Endothelial cell of umbilical vein (primary cell): ENCODE results near the gene ZNF485.

ENCODE experiments used
- CTCF ChIP-seq, 2 donors: IDR thresholded peaks; 1 replicate in 1 of 2; 2 replicates in 1 of 2; pipeline ENCODE4 v1.5.1; 2011; ENCODE audit warnings: low read length in 2 of 2, mild to moderate bottlenecking in 2 of 2, moderate library complexity in 2 of 2, control low read depth in 1 of 2, inconsistent platforms in 1 of 2, low read depth in 1 of 2; ENCODE audit not compliant: insufficient read depth in 1 of 2; ENCODE audit errors: extremely low read depth in 1 of 2
- EZH2 ChIP-seq: IDR thresholded peaks from 2 replicates; pipeline ENCODE4 v1.6.1; 2012; ENCODE audit warnings: borderline replicate concordance, low read depth, mild to moderate bottlenecking, moderate library complexity, low read length, inconsistent platforms; ENCODE audit not compliant: severe bottlenecking
- FOS ChIP-seq: IDR thresholded peaks from 2 replicates; pipeline ENCODE4 v1.6.1; 2011; ENCODE audit warnings: mild to moderate bottlenecking, low read length, moderate library complexity, borderline replicate concordance; ENCODE audit not compliant: insufficient read depth
- GATA2 ChIP-seq: IDR thresholded peaks from 2 replicates; pipeline ENCODE4 v1.7.0; 2011; ENCODE audit warnings: low read depth, mild to moderate bottlenecking, moderate library complexity, mixed read lengths, low read length; ENCODE audit not compliant: insufficient read length, insufficient read depth
- JUN ChIP-seq: IDR thresholded peaks from 2 replicates; pipeline ENCODE4 v1.6.1; 2011; ENCODE audit warnings: borderline replicate concordance, low read depth; ENCODE audit not compliant: insufficient read length, insufficient read depth
- MAX ChIP-seq: IDR thresholded peaks from 2 replicates; pipeline ENCODE4 v1.6.1; 2011; ENCODE audit not compliant: insufficient read depth, insufficient read length
- MYC ChIP-seq: IDR thresholded peaks from one replicate; pipeline ENCODE4 v1.6.1; 2011; ENCODE audit warnings: mild to moderate bottlenecking, low read depth, low read length
- POLR2A ChIP-seq: IDR thresholded peaks from 2 replicates; pipeline ENCODE4 v1.6.1; 2012; ENCODE audit warnings: low read depth, mild to moderate bottlenecking, control low read depth, low read length
- POLR2AphosphoS5 ChIP-seq: IDR thresholded peaks from 2 replicates; pipeline ENCODE4 v1.6.1; 2012; ENCODE audit warnings: low read depth, mild to moderate bottlenecking, control low read depth, low read length, moderate library complexity; ENCODE audit not compliant: insufficient read depth

DNA sequence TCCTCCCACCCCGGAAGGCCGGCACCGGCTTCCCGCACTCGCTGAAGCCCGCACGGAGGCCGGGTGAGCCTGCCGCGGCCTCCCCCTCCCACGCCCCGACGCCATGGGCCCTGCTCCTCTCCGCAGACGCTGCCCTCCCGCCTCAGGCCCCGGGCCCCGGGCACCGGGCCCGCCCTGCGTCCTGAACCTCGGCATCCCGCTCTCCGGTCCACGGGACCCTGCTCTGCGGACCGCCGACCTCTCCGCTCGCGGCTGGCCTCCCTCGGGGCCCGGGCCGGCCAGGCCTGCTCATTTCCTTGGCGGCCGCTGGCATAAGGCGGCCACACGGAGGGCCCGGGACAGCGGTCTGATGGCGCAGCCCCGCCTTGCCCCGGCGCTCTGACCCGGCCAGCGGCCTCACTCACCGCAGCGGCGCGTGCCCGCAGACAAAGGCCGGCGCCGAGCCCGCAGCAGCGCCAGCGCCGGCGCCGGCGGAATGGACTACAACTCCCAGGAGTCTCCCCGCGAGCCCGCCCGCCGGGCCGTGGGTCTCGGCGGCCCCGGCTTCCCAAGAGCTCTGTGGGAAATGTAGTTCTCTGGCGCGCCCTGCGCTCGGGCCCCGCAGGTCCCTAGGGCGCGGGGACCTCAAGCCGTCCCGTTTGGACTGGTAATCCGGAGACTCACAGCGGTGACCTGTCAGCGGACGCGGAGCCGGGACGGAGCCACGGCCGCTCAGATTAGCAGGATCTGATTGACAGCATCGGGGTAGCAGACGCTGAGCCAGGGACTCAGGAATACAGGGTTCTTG lies 42.4 kb downstream of the ZNF485 start, which contains the start of gene ZNF32:
- TF ChIP-seq CTCF (IDR thresholded peaks at IDR 0.05; ENCODE audit: extremely low read depth in 1 of 2, insufficient read depth in 1 of 2, low read depth in 1 of 2, low read length in 2 of 2) (no peak), POLR2A (peak; percentile 37), POLR2AphosphoS5 (no peak), EZH2 (no peak), MYC (no peak), MAX (no peak), GATA2 (no peak), JUN (no peak), FOS (no peak)
